CD4-positive, alpha-beta T cell treated with Interleukin-21 for 1 hour (primary cell): ENCODE data around the gene BMP2.

Experiments used
- DNase-seq: peaks from one replicate; pipeline ENCODE4 v3.0.0-alpha.2; 2020

The BMP2 gene

DNA sequence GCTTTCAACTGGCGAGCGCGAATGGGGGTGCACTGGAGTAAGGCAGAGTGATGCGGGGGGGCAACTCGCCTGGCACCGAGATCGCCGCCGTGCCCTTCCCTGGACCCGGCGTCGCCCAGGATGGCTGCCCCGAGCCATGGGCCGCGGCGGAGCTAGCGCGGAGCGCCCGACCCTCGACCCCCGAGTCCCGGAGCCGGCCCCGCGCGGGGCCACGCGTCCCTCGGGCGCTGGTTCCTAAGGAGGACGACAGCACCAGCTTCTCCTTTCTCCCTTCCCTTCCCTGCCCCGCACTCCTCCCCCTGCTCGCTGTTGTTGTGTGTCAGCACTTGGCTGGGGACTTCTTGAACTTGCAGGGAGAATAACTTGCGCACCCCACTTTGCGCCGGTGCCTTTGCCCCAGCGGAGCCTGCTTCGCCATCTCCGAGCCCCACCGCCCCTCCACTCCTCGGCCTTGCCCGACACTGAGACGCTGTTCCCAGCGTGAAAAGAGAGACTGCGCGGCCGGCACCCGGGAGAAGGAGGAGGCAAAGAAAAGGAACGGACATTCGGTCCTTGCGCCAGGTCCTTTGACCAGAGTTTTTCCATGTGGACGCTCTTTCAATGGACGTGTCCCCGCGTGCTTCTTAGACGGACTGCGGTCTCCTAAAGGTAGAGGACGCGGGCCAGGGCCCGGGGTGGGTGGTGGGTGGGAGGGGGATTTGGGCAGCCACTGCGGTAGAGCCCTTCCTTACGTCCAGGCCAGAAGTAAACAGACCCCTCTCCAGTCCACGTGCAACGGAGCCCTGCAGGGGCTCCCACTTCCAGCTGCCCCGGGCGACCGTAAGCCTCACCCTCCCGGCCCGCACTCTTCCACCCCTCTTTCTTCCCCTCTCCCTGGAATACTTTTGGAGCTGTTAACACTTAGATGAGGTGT is 998 bp downstream of the BMP2 start:
- no peak for DNase-seq

GRCh38 chr20:6769903-6770785 is 2.7 kb downstream of the BMP2 start:
- DNase-seq, result no peak

DNA sequence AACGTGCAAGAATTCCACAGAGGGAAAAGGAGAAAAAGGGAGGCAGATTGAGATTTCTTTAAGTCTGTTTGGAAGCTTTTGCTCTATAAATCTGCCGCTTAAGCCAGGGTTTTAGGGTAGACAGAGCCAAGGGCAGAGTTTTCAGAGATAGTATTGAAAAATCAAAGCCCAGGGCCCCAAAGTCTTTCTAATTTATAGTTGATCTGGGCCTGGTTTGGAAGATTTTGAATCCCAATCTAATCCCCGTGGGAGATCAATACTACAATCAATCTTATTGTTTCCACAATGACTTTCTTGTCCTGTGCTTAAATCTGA is 3.3 kb downstream of the BMP2 start:
- no peak for DNase-seq

DNA sequence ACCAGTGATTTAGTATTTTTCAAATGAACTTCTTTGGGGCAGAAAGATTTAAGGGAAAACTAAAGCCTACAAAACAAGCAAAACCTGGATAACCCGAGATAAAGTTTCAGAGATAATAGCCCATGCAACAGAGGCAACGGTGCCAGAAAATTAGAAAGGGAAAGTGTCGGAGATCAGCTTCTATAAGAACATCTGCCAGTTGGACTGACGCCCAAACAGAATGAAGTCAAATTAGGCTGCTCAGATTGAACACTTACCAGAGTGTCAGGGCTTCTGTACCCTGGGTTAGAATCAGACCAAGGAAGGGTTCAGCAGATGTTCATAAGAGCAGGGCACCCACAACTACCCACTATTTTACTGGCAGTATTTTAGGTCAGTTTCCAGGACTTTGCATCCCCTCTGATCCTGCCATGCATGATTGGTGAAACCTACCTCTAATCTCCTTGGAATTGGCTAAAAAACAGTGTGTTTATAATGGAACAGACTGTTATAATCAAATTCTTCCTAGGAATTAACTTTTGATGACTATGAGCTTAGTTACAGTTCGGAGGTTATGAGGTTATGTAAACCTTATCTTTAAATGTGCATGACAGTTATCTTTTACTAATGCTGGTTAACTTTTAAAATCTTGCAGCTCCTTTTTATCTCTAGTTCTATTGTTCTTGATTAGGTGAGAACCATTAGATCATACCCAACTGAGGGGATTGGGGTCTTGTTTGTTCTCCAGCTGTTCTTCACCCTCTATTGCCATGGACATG is 13.1 kb downstream of the BMP2 start:
- no peak for DNase-seq

- DNase-seq, result no peak
Observed at GRCh38 chr20:6783752-6784151, 16.3 kb downstream of the BMP2 start.

GRCh38 chr20:6784210-6784631 is 16.7 kb downstream of the BMP2 start:
- no peak for DNase-seq

DNA sequence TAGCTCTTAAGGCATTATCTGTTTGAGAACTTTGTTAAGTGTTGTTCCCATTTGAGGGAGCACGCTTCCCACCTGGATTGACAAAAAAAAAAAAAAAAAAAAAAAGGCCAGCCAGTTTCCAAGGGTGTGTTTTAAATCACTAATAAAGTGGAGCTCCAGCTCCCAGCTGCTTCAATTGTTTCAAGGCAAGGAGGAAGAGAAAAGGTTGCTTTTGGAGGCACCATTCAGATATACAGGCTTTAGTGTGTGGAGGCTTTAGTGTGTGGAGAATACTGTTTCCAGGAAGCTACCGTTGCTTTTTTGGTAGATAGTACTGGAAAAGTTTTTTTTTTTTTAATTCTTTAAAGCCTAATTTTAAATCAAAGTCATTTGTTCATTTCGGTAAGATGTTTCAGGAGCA is 17.3 kb downstream of the BMP2 start:
- no peak for DNase-seq

DNA sequence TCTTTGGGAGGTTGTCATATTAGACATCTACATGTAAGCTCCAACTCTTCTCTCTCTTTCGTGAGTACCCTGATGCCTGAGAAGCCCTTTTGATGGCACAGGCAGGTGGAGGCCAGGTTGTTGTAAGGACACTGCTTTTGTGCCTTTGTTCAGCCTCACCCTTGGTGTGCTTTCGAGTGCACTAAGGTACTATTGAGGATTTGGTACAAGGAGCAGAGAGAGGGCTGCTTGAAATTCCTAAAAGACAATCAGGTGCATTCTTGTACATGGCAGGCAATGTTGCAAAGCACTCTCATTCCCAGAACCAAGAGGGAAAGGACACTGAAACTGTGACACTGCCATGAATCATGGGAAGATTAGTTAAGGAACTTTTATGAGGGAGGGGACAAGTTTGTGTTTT is 19.1 kb downstream of the BMP2 start:
- DNase-seq, result no peak

DNA sequence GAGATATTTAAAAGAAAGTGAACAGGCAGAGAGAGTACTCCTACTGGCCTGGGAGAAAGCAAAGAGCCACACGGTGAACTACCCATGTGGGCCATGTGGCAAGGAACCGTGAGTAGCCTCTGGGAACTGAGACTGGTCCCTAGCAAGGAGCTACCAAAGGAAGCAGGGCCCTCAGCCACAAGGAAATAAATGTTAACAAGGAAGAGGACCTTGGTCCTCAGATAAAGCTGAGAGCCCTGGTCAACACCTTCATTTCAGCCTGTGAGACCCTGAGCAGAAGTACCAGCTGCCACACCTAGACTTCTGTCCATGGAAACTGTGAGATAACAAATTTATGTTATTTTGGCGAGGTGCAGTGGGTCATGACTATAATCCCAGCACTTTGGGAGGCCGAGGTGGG is 25.3 kb downstream of the BMP2 start:
- no peak for DNase-seq

DNA sequence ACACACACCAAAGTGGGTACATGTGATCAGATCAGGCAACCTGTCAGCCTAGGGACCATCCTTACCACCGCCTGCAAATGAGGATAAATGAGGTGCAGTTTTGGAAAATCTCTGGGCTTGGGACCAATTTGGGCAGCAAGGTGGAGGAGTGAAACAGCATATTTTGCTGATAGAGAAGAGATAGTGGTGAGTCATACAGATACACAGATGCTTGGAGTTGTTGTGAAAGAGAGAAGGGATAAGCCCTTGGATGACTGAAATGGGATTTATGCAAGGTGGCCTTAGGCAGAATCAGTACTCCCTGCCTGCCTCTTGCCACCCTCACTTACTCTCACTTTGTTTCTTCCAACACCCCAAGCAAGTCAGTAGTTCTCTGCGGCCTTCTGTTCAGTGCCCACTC is 34.7 kb downstream of the BMP2 start:
- no peak for DNase-seq

- no peak for DNase-seq
Observed at GRCh38 chr20:6806275-6806674, 38.8 kb downstream of the BMP2 start.

- no peak for DNase-seq
Observed at GRCh38 chr20:6811262-6812035, 44.0 kb downstream of the BMP2 start.

DNA sequence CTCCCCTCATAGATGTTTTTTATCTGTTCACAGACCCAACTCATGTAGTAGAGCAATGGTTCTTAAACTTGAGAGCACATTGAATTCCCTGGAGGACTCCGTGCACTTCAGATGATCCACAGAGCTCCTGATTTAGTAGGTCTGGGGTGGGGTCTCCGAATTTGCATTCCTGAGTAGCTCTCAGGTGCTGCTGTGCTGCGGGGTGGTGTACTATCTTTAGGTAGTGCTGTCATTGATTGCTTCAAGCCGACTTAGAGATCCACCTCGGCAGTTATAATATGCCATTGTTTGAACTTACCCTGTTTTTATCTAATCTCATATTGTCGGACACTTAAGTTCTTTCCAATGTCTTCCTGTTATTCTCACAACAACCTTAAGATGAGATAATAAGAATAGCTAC is 45.0 kb downstream of the BMP2 start:
- no peak for DNase-seq

GRCh38 chr20:6814945-6815344 is 47.5 kb downstream of the BMP2 start:
- DNase-seq, result no peak

GRCh38 chr20:6818033-6818808 is 50.7 kb downstream of the BMP2 start:
- no peak for DNase-seq

DNA sequence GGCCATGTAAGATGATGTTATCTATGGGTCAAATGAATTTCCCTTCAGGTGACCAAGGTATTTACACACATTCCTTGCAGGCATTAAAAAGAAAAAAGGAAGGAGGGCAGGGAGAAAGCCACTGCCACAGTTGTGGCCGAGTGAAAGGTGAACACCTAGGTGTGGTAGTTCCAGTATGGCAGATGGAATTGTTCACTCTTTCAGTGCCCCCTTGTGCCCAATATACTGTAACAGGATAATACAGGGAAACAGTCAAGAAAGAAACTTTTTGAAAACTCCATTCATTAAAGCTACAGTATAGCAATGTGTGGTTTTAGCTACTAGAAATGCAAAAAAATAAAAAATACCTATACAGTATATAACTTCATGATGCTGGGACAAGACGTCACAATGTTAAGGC is 52.1 kb downstream of the BMP2 start:
- DNase-seq, result no peak

DNA sequence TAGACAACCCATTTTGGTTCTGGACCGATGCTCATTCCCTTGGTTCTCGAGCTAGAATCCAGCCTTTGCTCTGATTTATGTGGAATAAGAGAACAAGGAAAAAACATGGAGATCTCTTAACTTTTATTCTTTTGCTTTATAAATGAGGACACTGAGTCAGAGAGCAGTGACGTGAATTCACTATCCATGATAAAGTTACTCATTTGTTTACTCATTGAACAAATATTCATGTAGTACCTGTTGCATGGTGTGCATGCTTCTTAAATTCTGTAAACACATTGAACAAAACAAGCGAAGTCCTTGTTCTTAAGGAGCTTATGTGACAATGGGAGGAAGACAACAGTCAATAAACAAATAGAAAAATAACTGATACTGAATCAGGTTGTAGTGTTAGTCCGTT is 56.9 kb downstream of the BMP2 start:
- no peak for DNase-seq

- no peak for DNase-seq
Observed at GRCh38 chr20:6827472-6827871, 60.0 kb downstream of the BMP2 start.

DNA sequence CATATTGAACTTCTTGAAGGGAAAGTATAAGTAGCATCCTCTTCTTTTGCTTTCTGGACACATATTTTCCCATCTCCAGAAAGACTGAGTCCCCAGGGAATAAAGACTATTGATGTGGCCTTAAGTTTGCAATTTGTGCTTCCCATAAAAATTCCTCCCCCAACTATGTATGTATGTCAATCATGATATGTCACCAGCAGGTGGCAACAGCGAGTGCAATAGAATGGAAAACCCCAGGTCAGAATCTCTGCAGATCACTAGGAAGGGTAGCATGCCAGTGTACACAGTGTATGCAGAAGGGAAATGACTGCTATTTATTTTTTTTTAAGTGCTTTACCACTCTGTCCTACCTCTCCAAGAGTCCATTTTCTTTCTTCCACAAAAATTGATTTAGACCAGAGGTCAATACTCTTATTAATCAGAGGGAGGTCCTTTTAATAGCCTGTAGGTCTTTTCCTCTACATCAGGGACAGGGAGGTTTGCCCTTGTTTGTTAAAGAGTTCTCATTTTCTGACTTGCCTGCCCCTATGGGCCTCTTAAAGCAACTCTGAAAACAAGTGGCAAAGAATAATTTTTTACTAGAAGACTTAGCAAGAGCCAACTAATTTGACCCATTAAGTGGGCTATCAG is 61.4 kb downstream of the BMP2 start:
- peak; percentile 16 for DNase-seq

DNA sequence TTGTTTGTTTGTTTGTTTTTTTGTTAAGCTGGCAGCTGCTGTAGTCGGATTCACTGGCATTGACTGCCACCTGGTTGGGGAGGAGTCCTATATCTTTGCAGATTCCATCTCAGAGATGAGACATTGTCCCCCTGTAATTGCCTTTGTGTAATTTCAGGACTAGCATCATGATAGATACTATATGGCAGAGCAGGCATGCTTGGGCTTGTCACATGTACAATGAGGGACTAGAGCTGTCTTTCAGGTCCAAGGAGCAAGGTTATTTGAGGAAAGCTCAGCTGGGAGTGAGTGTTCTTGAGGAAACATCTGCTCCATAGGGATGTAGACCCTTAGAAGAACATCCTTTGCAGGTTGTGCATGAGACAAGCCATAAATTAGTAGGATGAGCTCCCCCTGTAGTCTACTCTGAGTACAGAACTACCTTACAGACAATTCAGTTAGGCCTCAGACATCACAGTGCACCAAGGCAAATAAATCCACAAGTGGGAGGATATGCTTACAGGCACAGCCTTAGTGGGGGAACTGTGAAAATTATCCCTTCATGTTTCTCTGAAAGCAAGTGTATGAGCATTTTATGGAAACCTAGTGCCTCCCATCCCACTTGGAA is 62.1 kb downstream of the BMP2 start:
- DNase-seq, result no peak
